GM18870 (cell line): ENCODE results near the gene C2orf81.

Source experiments
- ATAC-seq: cut with Tn5 transposase; IDR thresholded peaks from one replicate; pipeline ENCODE4 v1.9.1; 2021; ENCODE audit warnings: moderate library complexity; ENCODE audit not compliant: unreplicated experiment

C2orf81 gene

DNA sequence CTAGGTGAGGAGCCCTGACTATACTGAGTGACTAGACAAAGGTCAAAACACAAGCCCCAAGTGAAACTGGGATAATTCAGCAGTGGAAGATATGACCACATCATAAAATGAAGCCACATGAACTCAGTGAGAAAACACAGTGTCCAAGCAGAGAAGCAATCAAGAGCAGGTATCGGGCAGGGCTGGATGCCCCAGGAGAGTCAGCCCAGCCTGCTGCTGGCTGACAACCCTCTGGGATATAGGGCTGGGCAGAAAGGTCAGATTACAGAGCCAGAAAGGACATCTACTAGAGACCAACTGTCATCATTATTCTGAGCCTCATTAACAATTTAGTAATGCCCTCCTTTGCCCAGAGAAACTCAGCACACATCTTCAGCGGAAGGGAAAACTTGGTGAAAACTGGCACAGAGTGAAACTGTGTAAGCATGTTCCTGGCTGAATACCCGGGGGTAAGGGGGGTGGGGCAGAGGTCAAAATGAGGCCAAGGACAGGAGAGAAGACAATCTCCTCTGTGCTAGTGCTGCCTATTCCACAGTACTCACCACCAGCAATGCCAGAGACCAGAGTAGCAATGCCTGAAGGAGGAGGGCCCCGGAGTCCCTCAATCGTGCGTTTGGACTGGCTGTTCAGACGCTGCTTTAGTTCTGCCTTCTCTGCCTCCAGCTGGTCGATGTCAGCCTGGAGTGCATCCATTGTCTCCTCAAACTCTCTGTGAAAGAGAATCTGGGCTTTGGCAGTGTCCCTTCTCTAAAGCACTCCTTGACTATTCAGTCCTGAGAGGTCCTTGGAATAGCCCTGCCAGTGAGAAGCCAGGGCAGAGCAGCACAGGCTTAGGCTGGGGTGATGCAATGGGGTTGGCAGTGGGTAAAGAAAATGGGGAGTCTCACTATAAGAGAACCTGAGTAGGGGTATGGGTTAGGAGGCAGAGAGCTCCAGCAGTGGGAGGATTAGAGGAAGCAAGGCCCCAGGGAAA, 56.6 kb downstream of the C2orf81 start:
- ATAC-seq = no peak
